Measurements from ENCODE around the gene GULP1. TPM values are rescaled to one million over a fixed set of nuclear protein-coding genes. Genes with fewer than 3 reads are reported as not detected.

GULP1 gene
- total RNA-seq, 1 donor from 2014 or later, result 30.0 TPM

DNA sequence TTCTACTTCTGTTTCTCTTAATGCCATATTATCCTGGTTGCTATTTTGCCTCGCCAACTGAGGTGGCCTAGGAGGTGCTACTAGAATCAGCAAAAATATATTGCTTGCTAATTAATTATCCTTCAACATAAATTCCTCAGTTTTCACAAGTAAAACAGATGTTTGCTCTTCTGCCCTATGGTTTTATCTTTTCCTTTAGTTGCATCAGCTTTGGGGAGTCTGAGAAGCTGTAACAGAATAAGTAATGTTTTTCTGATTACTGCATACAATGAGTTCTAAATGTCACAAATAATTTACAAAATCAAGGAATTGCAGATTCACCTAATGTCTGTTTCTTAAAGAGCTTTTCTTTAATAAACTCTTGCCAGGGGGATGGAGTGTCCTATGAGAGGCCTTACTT, 36.7 kb downstream of the GULP1 start:
- Histone ChIP-seq H3K4me3 (ENCODE audit: low read depth, low read length) (no peak overlapping the region), H3K27me3 (ENCODE audit: control insufficient read depth, insufficient read depth, low read length) (no peaks in the 10 kb centered on the region), H3K36me3 (ENCODE audit: control insufficient read depth, insufficient read depth, low read length) (no peaks in the 10 kb centered on the region)
- DNase-seq (ENCODE audit: low read depth) (no peak), FAIRE-seq (no peak)
- TF ChIP-seq, protein P1, sequence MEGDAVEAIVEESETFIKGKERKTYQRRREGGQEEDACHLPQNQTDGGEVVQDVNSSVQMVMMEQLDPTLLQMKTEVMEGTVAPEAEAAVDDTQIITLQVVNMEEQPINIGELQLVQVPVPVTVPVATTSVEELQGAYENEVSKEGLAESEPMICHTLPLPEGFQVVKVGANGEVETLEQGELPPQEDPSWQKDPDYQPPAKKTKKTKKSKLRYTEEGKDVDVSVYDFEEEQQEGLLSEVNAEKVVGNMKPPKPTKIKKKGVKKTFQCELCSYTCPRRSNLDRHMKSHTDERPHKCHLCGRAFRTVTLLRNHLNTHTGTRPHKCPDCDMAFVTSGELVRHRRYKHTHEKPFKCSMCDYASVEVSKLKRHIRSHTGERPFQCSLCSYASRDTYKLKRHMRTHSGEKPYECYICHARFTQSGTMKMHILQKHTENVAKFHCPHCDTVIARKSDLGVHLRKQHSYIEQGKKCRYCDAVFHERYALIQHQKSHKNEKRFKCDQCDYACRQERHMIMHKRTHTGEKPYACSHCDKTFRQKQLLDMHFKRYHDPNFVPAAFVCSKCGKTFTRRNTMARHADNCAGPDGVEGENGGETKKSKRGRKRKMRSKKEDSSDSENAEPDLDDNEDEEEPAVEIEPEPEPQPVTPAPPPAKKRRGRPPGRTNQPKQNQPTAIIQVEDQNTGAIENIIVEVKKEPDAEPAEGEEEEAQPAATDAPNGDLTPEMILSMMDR (IDR thresholded peaks at IDR 0.05; ENCODE audit: insufficient read depth, low read length, severe bottlenecking), result no peak

DNA sequence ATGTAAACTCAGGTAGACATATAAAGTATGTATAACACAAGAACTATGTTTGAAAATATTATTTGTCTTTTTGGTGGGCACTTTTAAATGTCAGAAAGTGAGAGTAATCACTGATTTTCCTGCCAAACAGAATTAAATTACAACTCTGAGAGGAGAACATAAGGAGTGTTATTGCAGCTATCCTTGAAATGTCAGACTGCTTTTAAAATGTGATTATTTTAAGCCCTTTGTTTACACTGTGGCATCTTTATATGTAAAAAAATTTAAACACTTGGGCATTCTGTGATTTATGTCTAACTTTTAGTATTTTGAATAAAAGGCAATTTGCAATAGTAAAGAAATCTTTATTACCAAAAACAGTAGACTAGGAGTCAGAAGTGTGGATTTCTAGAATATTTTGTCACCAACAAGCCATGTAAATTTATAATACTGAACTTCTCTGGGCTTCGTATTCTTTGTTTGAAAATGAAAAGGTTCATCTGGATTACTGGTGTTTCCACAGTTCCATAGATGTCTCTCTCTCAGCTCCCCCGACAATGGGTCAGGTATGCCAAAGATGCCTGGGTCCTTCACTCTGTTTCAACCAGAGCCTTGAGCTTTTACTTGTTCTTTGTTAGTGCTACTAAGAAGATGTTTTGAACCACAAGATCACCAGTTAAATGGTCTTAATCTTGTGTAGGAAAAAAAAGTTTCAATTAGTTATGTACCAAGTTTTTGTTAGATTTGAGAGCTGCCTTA, 38.8 kb downstream of the GULP1 start:
- no peak for DNase-seq (ENCODE audit: low read depth)
- no peaks in the 10 kb centered on the region for H3K36me3 ChIP-seq (ENCODE audit: control insufficient read depth, insufficient read depth, low read length)
- H3K4me3 ChIP-seq (ENCODE audit: low read depth, low read length), result no peak overlapping the region
- FAIRE-seq, result no peak
- TF ChIP-seq, protein P1 (IDR thresholded peaks at IDR 0.05; ENCODE audit: insufficient read depth, low read length, severe bottlenecking), result no peak
- H3K27me3 ChIP-seq (ENCODE audit: control insufficient read depth, insufficient read depth, low read length), result no peaks in the 10 kb centered on the region

DNA sequence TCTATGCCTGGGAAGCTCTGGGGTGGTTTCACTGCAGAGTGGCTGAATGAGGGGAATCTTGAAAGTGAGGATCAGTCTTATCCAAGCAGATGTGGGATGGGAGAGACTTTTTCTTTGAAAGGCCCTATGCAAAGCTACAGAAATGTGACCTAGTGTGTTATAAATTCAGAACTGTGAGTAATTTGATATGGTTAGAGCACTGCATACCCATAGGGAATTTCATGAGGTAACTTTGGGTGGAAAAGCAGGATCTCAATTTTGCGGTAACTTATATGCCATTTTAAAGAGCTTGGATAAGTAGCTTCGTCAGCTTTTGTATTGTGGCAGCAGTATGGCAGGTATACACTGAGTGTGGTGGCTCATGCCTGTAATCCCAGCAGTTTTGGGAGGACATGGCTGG, 40.9 kb downstream of the GULP1 start:
- Histone ChIP-seq H3K27me3 (ENCODE audit: control insufficient read depth, insufficient read depth, low read length) (no peaks in the 10 kb centered on the region), H3K36me3 (ENCODE audit: control insufficient read depth, insufficient read depth, low read length) (no peaks in the 10 kb centered on the region), H3K4me3 (ENCODE audit: low read depth, low read length) (no peak overlapping the region)
- TF ChIP-seq, protein P1 (IDR thresholded peaks at IDR 0.05; ENCODE audit: insufficient read depth, low read length, severe bottlenecking), result no peak
- FAIRE-seq (no peak), DNase-seq (ENCODE audit: low read depth) (no peak)

DNA sequence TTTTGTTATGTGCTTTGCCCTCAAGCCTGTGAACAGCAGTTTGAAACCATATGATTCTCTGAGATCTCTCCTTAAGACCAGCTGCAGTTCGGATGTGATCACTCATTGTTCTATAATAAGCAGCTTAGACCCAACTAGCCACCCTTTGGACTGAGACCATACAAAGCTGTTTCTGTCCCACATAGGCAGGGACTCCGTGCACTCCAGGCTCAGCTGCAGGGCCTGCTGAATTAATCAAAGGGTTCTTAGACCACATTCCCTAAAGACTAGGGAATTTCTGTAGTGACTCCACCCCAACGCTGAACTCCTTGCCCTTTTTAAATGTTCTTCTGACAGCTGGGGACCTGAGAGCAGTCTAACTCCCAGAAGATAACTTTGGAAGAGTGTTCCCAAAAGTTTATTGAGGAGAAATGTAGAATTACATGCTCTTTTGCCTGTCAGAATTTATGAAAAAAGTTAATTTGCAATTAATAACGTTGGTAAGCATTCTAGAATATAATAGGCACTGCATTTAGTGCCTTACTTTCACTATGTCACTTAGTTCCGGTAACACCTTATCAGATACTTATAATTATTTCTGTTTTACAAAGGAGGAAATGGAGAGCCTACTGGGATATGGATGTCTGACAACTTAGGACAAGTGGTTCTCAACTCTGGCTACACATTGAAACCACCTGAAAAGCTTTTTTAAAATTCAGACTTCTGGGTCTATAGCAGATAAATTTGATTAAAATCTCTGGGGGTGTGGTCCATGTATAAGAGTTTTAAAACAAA, 42.3 kb downstream of the GULP1 start:
- no peak for DNase-seq (ENCODE audit: low read depth)
- no peak for FAIRE-seq
- TF ChIP-seq, protein P1 (IDR thresholded peaks at IDR 0.05; ENCODE audit: insufficient read depth, low read length, severe bottlenecking), result no peak

DNA sequence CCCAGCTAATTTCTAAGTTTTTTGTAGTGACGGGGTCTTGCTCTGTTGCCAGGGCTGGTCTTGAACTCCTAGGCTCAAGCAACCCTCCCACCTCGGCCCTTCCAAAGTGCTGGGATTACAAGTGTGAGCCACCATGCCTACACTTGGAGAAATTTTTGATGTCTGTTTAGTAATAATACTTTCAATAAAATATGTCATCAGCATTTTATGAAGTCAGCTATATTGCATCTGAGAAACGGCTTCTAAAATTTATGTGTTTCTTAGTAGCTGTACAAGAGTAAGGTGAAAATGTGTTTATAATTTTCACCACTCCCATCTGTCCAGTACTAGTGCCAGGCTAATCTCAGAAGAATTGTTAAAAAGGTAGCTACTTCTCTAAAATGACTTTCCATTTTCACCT, 46.8 kb downstream of the GULP1 start:
- FAIRE-seq (no peak), DNase-seq (ENCODE audit: low read depth) (no peak)
- no peaks in the 10 kb centered on the region for H3K36me3 ChIP-seq (ENCODE audit: control insufficient read depth, insufficient read depth, low read length)
- TF ChIP-seq, protein P1 (IDR thresholded peaks at IDR 0.05; ENCODE audit: insufficient read depth, low read length, severe bottlenecking), result no peak
- H3K4me3 ChIP-seq (ENCODE audit: low read depth, low read length), result no peak overlapping the region
- no peaks in the 10 kb centered on the region for H3K27me3 ChIP-seq (ENCODE audit: control insufficient read depth, insufficient read depth, low read length)

More for the DNA sequence above, 42.3 kb downstream of the GULP1 start:
- H3K4me3 ChIP-seq (ENCODE audit: low read depth, low read length), result no peak overlapping the region
- H3K27me3 ChIP-seq (ENCODE audit: control insufficient read depth, insufficient read depth, low read length), result no peaks in the 10 kb centered on the region
- no peaks in the 10 kb centered on the region for H3K36me3 ChIP-seq (ENCODE audit: control insufficient read depth, insufficient read depth, low read length)
